HG02943 (cell line): ENCODE data around the gene MYOZ3.

Source experiments
- ATAC-seq: cut with Tn5 transposase; IDR thresholded peaks from one replicate; pipeline ENCODE4 v1.9.1; 2021; ENCODE audit warnings: mild to moderate bottlenecking, low read depth, moderate library complexity; ENCODE audit not compliant: unreplicated experiment

The MYOZ3 gene

GRCh38 chr5:150625831-150626746, 35.0 kb upstream of the MYOZ3 start:
- ATAC-seq, result peak; percentile 39

DNA sequence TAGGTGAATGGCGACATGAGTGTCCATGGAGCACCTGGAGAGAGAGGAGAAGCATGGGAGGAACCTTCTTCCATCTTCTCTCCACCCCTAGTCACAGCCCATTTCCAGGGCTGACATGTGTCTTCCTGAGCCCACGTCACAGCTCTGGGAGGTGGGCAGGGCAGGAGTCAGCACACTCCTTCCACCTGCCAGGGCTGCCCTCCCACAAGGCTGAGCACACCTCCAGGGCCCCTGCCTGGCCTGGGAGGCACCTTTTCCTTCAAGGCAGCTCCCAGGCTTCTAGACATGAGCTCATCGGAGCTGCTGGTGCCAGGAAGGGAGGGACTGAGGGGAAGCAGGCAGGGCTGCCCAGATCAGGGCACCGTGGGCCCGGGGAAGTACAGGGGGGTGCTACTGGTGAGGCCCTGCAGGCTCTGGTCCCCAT, 34.2 kb upstream of the MYOZ3 start:
- no peak for ATAC-seq

DNA sequence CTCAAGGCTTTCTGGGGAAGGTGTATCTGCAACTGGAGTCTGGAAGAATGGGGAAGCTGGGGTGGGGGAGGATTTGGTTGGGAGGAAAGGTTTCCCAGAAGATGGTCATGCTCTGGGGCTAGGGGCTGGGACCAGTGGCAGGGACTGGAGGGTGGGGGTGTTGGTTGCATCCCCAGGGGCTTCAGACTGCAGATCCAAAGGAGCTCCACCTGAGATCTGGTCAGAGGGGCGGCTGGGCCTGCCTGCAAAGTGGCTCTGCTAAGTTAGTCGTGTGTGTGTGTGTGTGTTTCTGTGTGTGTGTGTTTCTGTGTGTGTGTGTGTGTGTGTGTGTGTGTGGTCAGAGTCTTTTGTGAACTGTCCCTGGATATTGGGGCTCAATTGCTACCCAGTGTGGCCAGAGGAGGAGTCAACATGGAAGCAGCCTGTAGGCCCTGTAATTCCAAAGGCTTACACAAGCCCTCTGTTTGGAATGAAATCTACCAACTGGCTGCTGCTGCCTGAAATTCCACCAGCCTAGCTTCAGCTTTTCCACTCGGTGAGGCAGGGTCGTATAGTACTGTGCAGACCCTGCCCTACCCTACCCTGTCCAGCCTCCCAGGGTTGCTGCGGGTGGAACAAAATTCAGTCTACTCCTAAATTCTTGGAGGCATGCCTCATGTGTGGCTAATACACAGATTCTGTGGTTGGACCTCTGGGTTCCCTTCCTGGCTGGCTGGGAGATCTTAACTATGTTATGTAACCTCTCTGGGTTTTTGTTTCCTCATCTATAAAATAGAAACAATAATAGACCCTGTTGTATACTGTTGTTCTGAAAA, 33.1 kb upstream of the MYOZ3 start:
- ATAC-seq, result no peak

DNA sequence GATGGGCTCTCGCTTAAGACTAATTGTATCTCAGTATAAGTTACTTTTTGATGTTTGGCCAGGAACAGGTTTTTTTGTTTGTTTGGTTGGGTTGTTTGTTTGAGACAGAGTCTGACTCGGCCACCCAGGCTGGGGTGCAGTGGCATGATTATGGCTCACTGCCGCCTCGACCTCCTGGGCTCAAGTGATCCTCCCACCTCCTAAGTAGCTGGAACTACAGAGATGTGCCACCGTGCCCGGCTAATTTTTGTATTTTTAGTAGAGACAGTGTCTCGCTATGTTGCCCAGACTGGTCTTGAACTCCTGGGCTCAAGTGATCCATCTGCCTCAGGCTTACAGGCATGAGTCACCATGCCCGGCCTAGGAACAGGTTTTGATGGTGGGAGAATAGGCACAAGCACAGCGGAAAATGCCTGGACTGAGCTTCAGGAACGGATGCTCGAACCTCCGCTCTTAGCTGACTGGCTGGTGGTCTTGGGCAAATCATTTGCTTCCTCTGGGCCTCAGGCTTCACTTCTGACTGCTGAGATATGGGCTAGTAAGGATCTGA, 32.0 kb upstream of the MYOZ3 start:
- no peak for ATAC-seq

DNA sequence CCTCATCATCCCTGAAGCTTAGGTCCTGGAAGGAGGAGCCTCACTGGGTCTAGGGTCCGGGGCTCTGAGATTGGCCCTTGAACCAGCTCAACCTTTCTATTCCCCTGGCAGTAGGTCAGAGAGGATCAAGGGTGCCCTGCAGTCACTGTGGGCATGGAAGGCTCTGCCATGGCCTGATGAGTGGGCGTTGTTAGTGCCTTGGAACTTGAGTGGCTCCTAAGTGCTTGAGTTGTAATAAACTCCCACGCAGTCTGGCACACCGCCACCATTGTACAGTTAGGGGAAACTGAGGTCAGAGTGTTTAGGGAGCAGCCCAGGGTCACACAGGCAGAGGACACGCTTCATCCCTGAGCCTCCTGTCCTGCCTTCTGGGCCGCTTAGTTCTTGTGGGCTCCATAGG, 31.0 kb upstream of the MYOZ3 start:
- no peak for ATAC-seq

DNA sequence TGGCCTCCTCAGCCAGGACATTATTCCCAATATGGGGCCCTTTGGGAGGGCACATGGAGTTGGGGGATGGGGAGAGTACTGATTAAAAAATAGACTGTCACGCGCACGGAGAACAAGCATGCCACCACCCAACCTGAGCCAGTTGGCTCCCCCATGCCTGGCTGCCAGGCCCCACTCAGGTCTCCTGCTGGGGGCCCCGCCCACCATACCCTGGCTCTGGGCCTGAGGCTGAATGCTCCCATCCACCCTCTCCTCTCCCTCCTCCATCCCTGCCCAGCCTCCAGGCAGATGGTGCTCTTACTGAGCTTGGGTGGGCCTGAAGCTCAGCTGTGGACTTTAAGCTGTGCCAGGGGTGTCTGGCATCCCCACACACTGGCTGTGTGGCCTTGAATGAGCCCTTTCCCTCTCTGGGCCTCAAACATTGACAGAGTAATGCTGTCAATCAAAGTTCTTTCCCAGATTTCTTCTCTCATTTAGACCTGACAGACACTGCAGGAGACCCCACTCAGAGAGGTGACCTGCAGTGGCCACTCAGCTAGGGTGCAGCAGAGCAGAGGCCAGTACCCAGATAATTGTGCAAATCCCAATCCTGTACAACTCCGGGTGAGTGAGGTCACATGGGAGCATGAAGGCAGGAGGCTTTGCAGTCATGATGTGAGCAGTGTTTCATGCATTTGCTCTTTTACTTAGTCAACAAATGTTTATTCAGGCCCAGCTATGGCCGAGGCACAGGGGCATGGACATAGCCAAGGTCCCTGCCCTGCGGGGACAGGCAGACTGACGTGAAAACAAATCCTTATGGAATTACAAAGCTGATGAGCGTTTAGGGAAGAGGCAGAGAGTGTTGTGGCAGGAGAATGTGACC, 30.4 kb upstream of the MYOZ3 start:
- ATAC-seq, result no peak

DNA sequence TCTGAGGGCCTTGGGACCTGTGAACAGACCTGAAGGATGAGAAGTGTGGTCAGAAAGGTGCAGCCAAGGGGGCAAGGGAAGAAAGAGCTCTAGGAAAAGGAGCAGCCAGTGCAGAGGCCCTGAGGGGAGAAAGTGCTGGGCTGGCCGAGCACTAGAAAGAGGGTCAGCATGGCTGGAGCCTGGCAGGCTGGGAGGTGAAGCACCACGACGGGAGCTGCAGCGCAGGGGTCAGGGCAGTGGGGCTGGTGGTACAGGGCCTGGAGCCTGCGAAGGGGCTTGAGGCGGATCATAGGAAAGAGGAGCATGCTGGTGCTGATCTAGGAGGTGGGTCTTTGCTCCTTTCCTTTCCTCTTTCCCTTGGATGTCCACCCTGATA, 29.7 kb upstream of the MYOZ3 start:
- no peak for ATAC-seq

DNA sequence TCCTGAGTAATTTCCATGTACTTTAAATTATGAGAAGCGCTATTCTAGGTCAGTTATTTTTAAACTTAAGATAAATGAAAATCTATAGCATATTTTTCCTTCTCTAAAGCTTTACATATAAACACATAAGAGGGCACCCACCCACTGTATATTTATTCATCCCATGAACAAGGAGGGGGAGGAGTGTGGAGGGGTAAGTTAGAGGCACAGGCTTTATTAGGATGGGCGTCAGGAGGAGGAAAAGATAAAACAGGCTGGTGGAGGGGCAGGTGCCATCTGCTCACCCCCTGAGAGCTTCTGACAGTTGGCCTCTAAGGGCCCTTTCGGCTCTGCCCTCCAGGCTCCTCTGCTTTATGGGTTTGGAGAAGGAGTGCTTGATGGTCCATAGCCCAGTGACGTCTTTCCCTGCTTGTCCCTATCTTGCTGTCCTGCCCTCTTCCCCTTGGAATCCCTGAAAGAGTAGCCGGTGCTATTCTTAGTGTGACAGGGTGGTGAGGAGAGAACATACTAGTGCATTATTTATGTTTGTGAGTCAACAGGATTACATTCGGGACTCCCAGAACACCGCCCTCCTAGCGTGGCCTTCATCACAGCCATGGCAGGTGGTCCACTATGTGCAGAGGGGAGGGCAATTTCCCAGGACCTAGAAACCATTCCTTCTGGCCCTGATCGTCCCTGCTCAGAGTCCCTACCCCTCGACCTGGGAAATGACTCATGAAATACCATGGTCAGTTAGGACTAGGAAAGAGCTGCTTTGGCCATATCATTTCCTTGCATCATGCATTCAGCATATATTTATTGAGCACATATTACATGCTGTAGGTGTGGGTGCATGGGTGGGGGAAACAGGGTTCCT, 28.5 kb upstream of the MYOZ3 start:
- ATAC-seq, result no peak

- ATAC-seq, result no peak
These were observed 27.6 kb upstream of the MYOZ3 start for GRCh38 chr5:150633429-150633828.

DNA sequence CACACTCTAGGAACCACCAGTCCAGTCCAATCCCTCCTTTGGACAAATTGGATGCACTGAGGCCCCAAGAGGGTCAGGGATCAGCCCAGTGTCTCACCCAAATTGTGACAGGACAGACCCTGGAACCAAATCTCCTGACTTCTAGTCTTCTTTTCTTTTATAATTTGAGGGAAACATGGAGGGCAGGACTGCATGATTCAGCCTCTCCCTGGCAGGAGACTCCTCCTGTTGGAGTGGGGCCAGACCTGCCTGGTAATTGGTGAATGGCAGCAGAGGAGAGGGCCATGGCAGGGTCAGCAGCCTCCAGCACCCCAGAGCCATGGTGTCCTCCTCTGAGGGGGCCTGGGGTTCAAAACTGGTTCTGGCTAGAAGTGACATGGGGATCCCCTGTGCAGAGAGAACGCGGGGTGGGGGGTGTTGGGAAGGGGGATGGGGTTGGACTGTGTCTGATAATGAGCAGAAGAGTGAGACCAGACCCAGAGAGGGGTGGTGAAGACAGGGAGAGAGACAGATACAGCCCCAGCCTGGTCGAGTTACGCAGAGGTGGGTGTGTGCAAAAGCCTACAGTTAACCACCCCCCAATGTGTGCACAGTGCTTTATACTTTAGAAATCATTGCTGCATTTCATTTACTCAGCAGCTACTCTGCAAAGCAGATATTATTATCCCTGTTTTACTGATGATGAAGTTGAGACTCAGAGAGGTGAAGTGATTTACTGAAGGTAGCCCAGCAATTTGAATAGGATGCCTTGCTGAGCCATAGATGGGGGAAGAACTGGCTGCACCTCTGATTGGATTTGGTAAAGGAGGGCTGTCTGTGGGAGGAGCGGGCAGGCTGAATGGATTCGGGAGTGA, 24.4 kb upstream of the MYOZ3 start:
- no peak for ATAC-seq

- ATAC-seq, result no peak
These were observed 23.6 kb upstream of the MYOZ3 start for GRCh38 chr5:150637245-150638052.

- no peak for ATAC-seq
These were observed 23.0 kb upstream of the MYOZ3 start for GRCh38 chr5:150638053-150638444.

DNA sequence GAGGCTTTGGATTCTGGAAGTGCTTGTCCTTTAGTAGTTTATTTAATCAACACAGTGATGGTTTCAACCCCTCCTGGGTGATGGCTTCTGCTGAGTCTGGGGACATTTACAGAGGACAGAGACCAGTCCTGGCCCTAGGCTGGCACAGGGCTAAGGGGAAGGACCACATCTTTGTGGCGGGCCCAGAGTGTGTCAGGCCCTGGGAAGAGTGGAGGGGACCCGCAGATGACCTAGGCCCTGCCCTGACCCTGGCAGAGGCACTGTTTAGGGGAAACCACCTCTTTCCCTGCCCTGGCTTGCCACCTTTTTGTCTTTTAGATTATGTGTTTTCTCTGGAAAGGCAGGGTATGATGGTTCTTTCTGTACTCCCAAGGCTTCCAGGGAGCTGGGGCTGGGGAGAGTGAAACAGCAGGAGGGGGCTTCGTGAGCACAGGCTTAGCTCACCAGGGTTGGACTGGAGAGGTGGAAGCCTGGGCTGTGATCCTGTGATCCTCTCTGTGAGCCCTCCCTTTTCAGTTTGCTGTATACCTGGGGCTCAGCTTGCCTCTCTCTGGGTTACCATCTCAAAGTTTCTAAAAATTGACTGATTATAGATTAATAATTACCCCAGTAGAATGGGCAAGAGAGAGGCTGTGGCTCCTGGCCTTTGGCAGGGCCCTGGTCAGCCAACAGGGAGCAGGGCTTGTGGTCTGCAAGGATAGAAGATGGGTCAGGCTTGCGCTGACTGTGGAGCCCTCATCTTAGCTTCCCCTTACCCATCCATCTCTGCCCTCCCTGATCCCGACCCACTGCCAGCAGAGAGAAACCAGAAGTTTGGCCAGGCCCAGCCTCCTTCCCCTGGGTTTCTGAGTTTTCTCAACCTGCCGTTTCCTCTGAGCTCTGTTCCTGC, 22.3 kb upstream of the MYOZ3 start:
- ATAC-seq, result no peak

- no peak for ATAC-seq
These were observed 21.7 kb upstream of the MYOZ3 start for GRCh38 chr5:150639377-150639692.

- no peak for ATAC-seq
These were observed 21.3 kb upstream of the MYOZ3 start for GRCh38 chr5:150639751-150640150.

GRCh38 chr5:150640311-150641005, 20.6 kb upstream of the MYOZ3 start, which contains the start of gene SYNPO:
TSS of gene SYNPO (plus strand) at chr5:150640660. CDS start at chr5:150648276, 7,616 bp downstream.
- no peak for ATAC-seq
